HepG2 (cell line): ENCODE measurements around the gene JPT2. TPM values are rescaled to one million over a fixed set of nuclear protein-coding genes. Genes with fewer than 3 reads are reported as not detected.

Experiments
- FLYWCH1 ChIP-seq: sonication (generic); formaldehyde crosslinking; IDR thresholded peaks from 2 replicates; pipeline ENCODE4 v1.8.1; 2023; ENCODE audit warnings: mild to moderate bottlenecking, missing genetic modification reagents
- HES4 ChIP-seq: sonication (generic); formaldehyde crosslinking; IDR thresholded peaks from 2 replicates; pipeline ENCODE4 v1.9.0; 2021; ENCODE audit warnings: mild to moderate bottlenecking, missing genetic modification reagents, borderline replicate concordance
- HIVEP1 ChIP-seq: sonication (generic); formaldehyde crosslinking; IDR thresholded peaks from 2 replicates; pipeline ENCODE4 v1.4.0; 2020; ENCODE audit warnings: mild to moderate bottlenecking, missing genetic modification reagents
- HNRNPL ChIP-seq: fragments of 200-400 bp; formaldehyde crosslinking; IDR thresholded peaks from 2 replicates; pipeline ENCODE4 v1.6.1; 2017; ENCODE audit warnings: mild to moderate bottlenecking, low read depth, low read length
- KLF15 ChIP-seq: sonication (generic); formaldehyde crosslinking; IDR thresholded peaks from 2 replicates; pipeline ENCODE4 v1.8.1; 2023; ENCODE audit warnings: borderline replicate concordance, mild to moderate bottlenecking, inconsistent platforms, missing genetic modification reagents, mixed read lengths
- MAFG ChIP-seq: sonication (generic); formaldehyde crosslinking; IDR thresholded peaks from 2 replicates; pipeline ENCODE4 v1.5.1; 2020; ENCODE audit warnings: mild to moderate bottlenecking, missing genetic modification reagents
- MLLT10 ChIP-seq: sonication (generic); formaldehyde crosslinking; IDR thresholded peaks from 2 replicates; pipeline ENCODE4 v1.4.0; 2020; ENCODE audit warnings: missing genetic modification reagents
- PITX1 ChIP-seq: sonication (generic); formaldehyde crosslinking; IDR thresholded peaks from 2 replicates; pipeline ENCODE4 v1.5.1; 2020; ENCODE audit warnings: mild to moderate bottlenecking, missing genetic modification reagents
- POLR2G ChIP-seq: fragments of 200-400 bp; formaldehyde crosslinking; IDR thresholded peaks from 2 replicates; pipeline ENCODE4 v1.6.1; 2018; ENCODE audit warnings: mild to moderate bottlenecking, low read depth, low read length, moderate library complexity
- RFX5 ChIP-seq: IDR thresholded peaks from 2 replicates; pipeline ENCODE4 v1.6.1; 2011; ENCODE audit warnings: low read depth, low read length, improper control_type of control experiment
- ZBTB42 ChIP-seq: sonication (generic); formaldehyde crosslinking; IDR thresholded peaks from 2 replicates; pipeline ENCODE4 v1.5.0; 2020; ENCODE audit warnings: mild to moderate bottlenecking, missing genetic modification reagents
- ZNF101 ChIP-seq: sonication (generic); formaldehyde crosslinking; IDR thresholded peaks from 2 replicates; pipeline ENCODE4 v1.4.0; 2020; ENCODE audit warnings: mild to moderate bottlenecking, low read depth, missing genetic modification reagents, borderline replicate concordance
- ZNF260 ChIP-seq: sonication (generic); formaldehyde crosslinking; IDR thresholded peaks from 2 replicates; pipeline ENCODE4 v1.4.0; 2020; ENCODE audit warnings: missing genetic modification reagents, low read depth, mild to moderate bottlenecking, borderline replicate concordance
- ZNF3 ChIP-seq: IDR thresholded peaks from 2 replicates; pipeline ENCODE4 v1.7.0; 2017; ENCODE audit warnings: inconsistent platforms
- ZNF550 ChIP-seq: sonication (generic); formaldehyde crosslinking; IDR thresholded peaks from 2 replicates; pipeline ENCODE4 v1.4.0; 2020; ENCODE audit warnings: mild to moderate bottlenecking, missing genetic modification reagents, borderline replicate concordance
- ZNF737 ChIP-seq: sonication (generic); formaldehyde crosslinking; IDR thresholded peaks from 2 replicates; pipeline ENCODE4 v1.5.0; 2020; ENCODE audit warnings: missing genetic modification reagents, mild to moderate bottlenecking, borderline replicate concordance
- ZNF773 ChIP-seq: sonication (generic); formaldehyde crosslinking; IDR thresholded peaks from 2 replicates; pipeline ENCODE4 v1.4.0; 2020; ENCODE audit warnings: missing genetic modification reagents, borderline replicate concordance
- ZSCAN22 ChIP-seq: sonication (generic); formaldehyde crosslinking; IDR thresholded peaks from 2 replicates; pipeline ENCODE4 v1.4.0; 2020; ENCODE audit warnings: mild to moderate bottlenecking, missing genetic modification reagents
- ZZZ3 ChIP-seq: sonication (generic); formaldehyde crosslinking; IDR thresholded peaks from 2 replicates; pipeline ENCODE4 v1.4.0; 2020; ENCODE audit warnings: missing genetic modification reagents, mild to moderate bottlenecking, borderline replicate concordance
- polyA plus RNA-seq, 8 experiments: library from polyadenylated mRNA; depleted of rRNA in 3 of 8; stranded (reverse) in 7 of 8; unstranded in 1 of 8; fragments of >200 nt; fragmentation: Illumina TruSeq in 4 of 8; extraction: Trizol in 4 of 8; gene quantifications; 2 replicates each; pipeline versions ENCODE4 v1.2.1 to v1.2.3, GENCODE V29; 2011 to 2016; ENCODE audit warnings: low read depth in 4 of 8, missing spikeins in 1 of 8, mixed read lengths in 1 of 8; ENCODE audit not compliant: insufficient read depth in 1 of 8
- total RNA-seq, 5 experiments: library from RNA; depleted of rRNA; stranded (reverse); fragments of >200 nt; fragmentation: Illumina TruSeq; extraction: Trizol; gene quantifications; 2 replicates each; pipeline ENCODE4 v1.2.3, GENCODE V29; 2016; ENCODE audit warnings: low read depth in 1 of 5
- TF ChIP-seq, protein P1 (sequence below): sonication (generic); formaldehyde crosslinking; IDR thresholded peaks from 2 replicates; pipeline ENCODE4 v1.8.0; 2022; ENCODE audit warnings: missing genetic modification reagents, low read depth, mild to moderate bottlenecking, borderline replicate concordance
- TF ChIP-seq, protein P2 (sequence below): IDR thresholded peaks from 2 replicates; pipeline ENCODE4 v1.6.1; 2016; ENCODE audit warnings: low read depth, control low read depth
- TF ChIP-seq, protein P3 (sequence below): IDR thresholded peaks from 2 replicates; pipeline ENCODE4 v1.6.1; 2016; ENCODE audit warnings: low read depth, borderline replicate concordance
- TF ChIP-seq, protein P4 (sequence below): sonication (generic); formaldehyde crosslinking; IDR thresholded peaks from 2 replicates; pipeline ENCODE4 v1.4.0; 2020; ENCODE audit warnings: missing genetic modification reagents, borderline replicate concordance

Gene JPT2
- total and polyA plus RNA-seq, 2 of the 13 experiments (the other 11 are each of a cell fraction or from before 2014, with no cell fraction given): 53.5 to 89.4 TPM

DNA sequence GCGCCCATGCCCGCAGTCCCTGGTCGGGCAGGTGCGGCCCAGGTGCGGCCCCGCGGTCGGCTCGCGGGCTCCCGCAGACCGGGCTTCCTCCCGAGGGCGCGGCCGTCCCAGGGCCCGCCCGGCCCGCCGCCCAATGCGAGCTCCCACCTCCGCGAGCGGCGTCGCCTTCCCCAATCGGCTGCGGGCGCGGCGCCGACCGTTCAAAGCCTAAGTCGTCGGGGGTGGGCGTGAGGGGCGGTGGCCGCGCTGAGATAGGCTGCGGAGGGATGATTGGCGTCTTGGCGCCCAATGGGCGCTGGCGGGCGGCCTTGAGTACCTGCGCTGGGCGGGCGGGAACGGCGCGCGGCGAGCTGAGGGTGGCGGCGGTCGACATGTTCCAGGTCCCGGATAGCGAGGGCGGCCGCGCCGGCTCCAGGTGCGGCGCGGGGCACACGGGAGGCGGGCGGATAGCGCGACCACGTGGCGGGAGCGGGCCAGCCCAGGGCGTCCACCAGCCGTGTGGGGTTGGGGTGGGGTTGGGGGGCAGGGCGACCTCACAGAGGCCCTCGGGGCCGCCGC lies at the start of gene JPT2 (continued):
- TF ChIP-seq ZSCAN22 (CRISPR knock-in tag) (no peak), FLYWCH1 (no peak), ZNF101 (CRISPR knock-in tag) (no peak), KLF15 (no peak; the same call in 1 of the 2 replicates), PITX1 (CRISPR knock-in tag) (no peak), RFX5 (no peak), POLR2G (peak; percentile 83; the same call in 1 of the 2 replicates), ZNF3 (CRISPR knock-in tag) (no peak), HIVEP1 (CRISPR knock-in tag) (no peak), MAFG (CRISPR knock-in tag) (no peak), ZNF260 (no peak), HES4 (CRISPR knock-in tag) (no peak), MLLT10 (CRISPR knock-in tag) (no peak), ZNF773 (CRISPR knock-in tag) (0 out of 2 replicates have a peak, but pooled peaks have one; percentile 17), ZNF737 (CRISPR knock-in tag) (no peak), ZNF550 (no peak), HNRNPL (0 out of 2 replicates have a peak, but pooled peaks have one; percentile 6), ZBTB42 (CRISPR knock-in tag) (no peak), ZZZ3 (CRISPR knock-in tag) (no peak)
- TF ChIP-seq, protein P1, sequence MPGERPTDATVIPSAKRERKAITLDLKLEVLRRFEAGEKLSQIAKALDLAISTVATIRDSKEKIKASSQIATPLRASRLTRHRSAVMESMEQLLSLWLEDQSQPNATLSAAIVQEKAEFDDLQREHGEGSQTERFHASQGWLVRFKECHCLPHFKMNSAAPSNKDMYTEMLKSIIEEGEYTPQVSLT (CRISPR knock-in tag): no peak
- TF ChIP-seq, protein P2, sequence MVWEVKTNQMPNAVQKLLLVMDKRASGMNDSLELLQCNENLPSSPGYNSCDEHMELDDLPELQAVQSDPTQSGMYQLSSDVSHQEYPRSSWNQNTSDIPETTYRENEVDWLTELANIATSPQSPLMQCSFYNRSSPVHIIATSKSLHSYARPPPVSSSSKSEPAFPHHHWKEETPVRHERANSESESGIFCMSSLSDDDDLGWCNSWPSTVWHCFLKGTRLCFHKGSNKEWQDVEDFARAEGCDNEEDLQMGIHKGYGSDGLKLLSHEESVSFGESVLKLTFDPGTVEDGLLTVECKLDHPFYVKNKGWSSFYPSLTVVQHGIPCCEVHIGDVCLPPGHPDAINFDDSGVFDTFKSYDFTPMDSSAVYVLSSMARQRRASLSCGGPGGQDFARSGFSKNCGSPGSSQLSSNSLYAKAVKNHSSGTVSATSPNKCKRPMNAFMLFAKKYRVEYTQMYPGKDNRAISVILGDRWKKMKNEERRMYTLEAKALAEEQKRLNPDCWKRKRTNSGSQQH: no peak
- TF ChIP-seq, protein P3, sequence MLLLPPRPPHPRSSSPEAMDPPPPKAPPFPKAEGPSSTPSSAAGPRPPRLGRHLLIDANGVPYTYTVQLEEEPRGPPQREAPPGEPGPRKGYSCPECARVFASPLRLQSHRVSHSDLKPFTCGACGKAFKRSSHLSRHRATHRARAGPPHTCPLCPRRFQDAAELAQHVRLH: peak; percentile 81; the same call in 1 of the 2 replicates
- TF ChIP-seq, protein P4, sequence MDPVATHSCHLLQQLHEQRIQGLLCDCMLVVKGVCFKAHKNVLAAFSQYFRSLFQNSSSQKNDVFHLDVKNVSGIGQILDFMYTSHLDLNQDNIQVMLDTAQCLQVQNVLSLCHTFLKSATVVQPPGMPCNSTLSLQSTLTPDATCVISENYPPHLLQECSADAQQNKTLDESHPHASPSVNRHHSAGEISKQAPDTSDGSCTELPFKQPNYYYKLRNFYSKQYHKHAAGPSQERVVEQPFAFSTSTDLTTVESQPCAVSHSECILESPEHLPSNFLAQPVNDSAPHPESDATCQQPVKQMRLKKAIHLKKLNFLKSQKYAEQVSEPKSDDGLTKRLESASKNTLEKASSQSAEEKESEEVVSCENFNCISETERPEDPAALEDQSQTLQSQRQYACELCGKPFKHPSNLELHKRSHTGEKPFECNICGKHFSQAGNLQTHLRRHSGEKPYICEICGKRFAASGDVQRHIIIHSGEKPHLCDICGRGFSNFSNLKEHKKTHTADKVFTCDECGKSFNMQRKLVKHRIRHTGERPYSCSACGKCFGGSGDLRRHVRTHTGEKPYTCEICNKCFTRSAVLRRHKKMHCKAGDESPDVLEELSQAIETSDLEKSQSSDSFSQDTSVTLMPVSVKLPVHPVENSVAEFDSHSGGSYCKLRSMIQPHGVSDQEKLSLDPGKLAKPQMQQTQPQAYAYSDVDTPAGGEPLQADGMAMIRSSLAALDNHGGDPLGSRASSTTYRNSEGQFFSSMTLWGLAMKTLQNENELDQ: no peak
